ENCODE measurements around the gene ABI3BP.

ABI3BP gene

GRCh38 chr3:100932491-100932890 lies 60.7 kb downstream of the ABI3BP start:
- no peaks in the 10 kb centered on the region for H3K27me3 ChIP-seq (ENCODE audit: control insufficient read depth, insufficient read depth, low read length)
- no peaks in the 10 kb centered on the region for H3K4me1 ChIP-seq (ENCODE audit: control insufficient read depth, insufficient read depth, low read length)
- no peak overlapping the region for H3K4me3 ChIP-seq (ENCODE audit: low read length)
- H3K9me3 ChIP-seq (ENCODE audit: control insufficient read depth, low read length): no peaks in the 10 kb centered on the region
- no peak overlapping the region for H3K9ac ChIP-seq (ENCODE audit: low read length)
- H3K36me3 ChIP-seq (ENCODE audit: control insufficient read depth, insufficient read depth, low read length): no peaks in the 10 kb centered on the region

GRCh38 chr3:100928638-100929428 lies 64.4 kb downstream of the ABI3BP start:
- H3K4me1 ChIP-seq (ENCODE audit: control insufficient read depth, insufficient read depth, low read length): no peaks in the 10 kb centered on the region
- no peak overlapping the region for H3K9ac ChIP-seq (ENCODE audit: low read length)
- no peaks in the 10 kb centered on the region for H3K27me3 ChIP-seq (ENCODE audit: control insufficient read depth, insufficient read depth, low read length)
- no peaks in the 10 kb centered on the region for H3K9me3 ChIP-seq (ENCODE audit: control insufficient read depth, low read length)
- no peak overlapping the region for H3K4me3 ChIP-seq (ENCODE audit: low read length)
- H3K36me3 ChIP-seq (ENCODE audit: control insufficient read depth, insufficient read depth, low read length): no peaks in the 10 kb centered on the region

- Histone ChIP-seq H3K9ac (ENCODE audit: low read length) (no peak overlapping the region), H3K27me3 (ENCODE audit: control insufficient read depth, insufficient read depth, low read length) (no peaks in the 10 kb centered on the region), H3K9me3 (ENCODE audit: control insufficient read depth, low read length) (no peaks in the 10 kb centered on the region), H3K4me1 (ENCODE audit: control insufficient read depth, insufficient read depth, low read length) (no peaks in the 10 kb centered on the region), H3K4me3 (ENCODE audit: low read length) (no peak overlapping the region), H3K36me3 (ENCODE audit: control insufficient read depth, insufficient read depth, low read length) (no peaks in the 10 kb centered on the region)
Measured at GRCh38 chr3:100927775-100928174, 65.4 kb downstream of the ABI3BP start.

GRCh38 chr3:100915706-100916495 lies 77.3 kb downstream of the ABI3BP start:
- no peaks in the 10 kb centered on the region for H3K9me3 ChIP-seq (ENCODE audit: control insufficient read depth, low read length)
- no peaks in the 10 kb centered on the region for H3K27me3 ChIP-seq (ENCODE audit: control insufficient read depth, insufficient read depth, low read length)
- peaks cover 19% of the 10 kb centered on the region for H3K4me1 ChIP-seq (ENCODE audit: control insufficient read depth, insufficient read depth, low read length)
- H3K9ac ChIP-seq (ENCODE audit: low read length): no peak overlapping the region
- H3K36me3 ChIP-seq (ENCODE audit: control insufficient read depth, insufficient read depth, low read length): no peaks in the 10 kb centered on the region
- H3K4me3 ChIP-seq (ENCODE audit: low read length): no peak overlapping the region

- no peaks in the 10 kb centered on the region for H3K9me3 ChIP-seq (ENCODE audit: control insufficient read depth, low read length)
- no peak overlapping the region for H3K4me3 ChIP-seq (ENCODE audit: low read length)
- H3K4me1 ChIP-seq (ENCODE audit: control insufficient read depth, insufficient read depth, low read length): peaks cover 19% of the 10 kb centered on the region
- H3K36me3 ChIP-seq (ENCODE audit: control insufficient read depth, insufficient read depth, low read length): no peaks in the 10 kb centered on the region
- no peaks in the 10 kb centered on the region for H3K27me3 ChIP-seq (ENCODE audit: control insufficient read depth, insufficient read depth, low read length)
- H3K9ac ChIP-seq (ENCODE audit: low read length): no peak overlapping the region
Measured at GRCh38 chr3:100913870-100914648, 79.2 kb downstream of the ABI3BP start.

GRCh38 chr3:100912976-100913545 lies 80.2 kb downstream of the ABI3BP start:
- H3K4me3 ChIP-seq (ENCODE audit: low read length): no peak overlapping the region
- no peaks in the 10 kb centered on the region for H3K27me3 ChIP-seq (ENCODE audit: control insufficient read depth, insufficient read depth, low read length)
- H3K9me3 ChIP-seq (ENCODE audit: control insufficient read depth, low read length): no peaks in the 10 kb centered on the region
- peaks cover 19% of the 10 kb centered on the region for H3K4me1 ChIP-seq (ENCODE audit: control insufficient read depth, insufficient read depth, low read length)
- no peak overlapping the region for H3K9ac ChIP-seq (ENCODE audit: low read length)
- H3K36me3 ChIP-seq (ENCODE audit: control insufficient read depth, insufficient read depth, low read length): no peaks in the 10 kb centered on the region

- H3K9ac ChIP-seq (ENCODE audit: low read length): no peak overlapping the region
- H3K36me3 ChIP-seq (ENCODE audit: control insufficient read depth, insufficient read depth, low read length): no peaks in the 10 kb centered on the region
- H3K4me3 ChIP-seq (ENCODE audit: low read length): no peak overlapping the region
- no peaks in the 10 kb centered on the region for H3K27me3 ChIP-seq (ENCODE audit: control insufficient read depth, insufficient read depth, low read length)
- H3K4me1 ChIP-seq (ENCODE audit: control insufficient read depth, insufficient read depth, low read length): peaks cover 19% of the 10 kb centered on the region
- no peaks in the 10 kb centered on the region for H3K9me3 ChIP-seq (ENCODE audit: control insufficient read depth, low read length)
Measured at GRCh38 chr3:100912571-100912970, 80.7 kb downstream of the ABI3BP start.

- H3K9ac ChIP-seq (ENCODE audit: low read length): no peak overlapping the region
- H3K36me3 ChIP-seq (ENCODE audit: control insufficient read depth, insufficient read depth, low read length): no peaks in the 10 kb centered on the region
- H3K4me3 ChIP-seq (ENCODE audit: low read length): no peak overlapping the region
- H3K4me1 ChIP-seq (ENCODE audit: control insufficient read depth, insufficient read depth, low read length): peaks cover 18% of the 10 kb centered on the region
- H3K9me3 ChIP-seq (ENCODE audit: control insufficient read depth, low read length): no peaks in the 10 kb centered on the region
- no peaks in the 10 kb centered on the region for H3K27me3 ChIP-seq (ENCODE audit: control insufficient read depth, insufficient read depth, low read length)
Measured at GRCh38 chr3:100911956-100912355, 81.3 kb downstream of the ABI3BP start.

- Histone ChIP-seq H3K27me3 (ENCODE audit: control insufficient read depth, insufficient read depth, low read length) (no peaks in the 10 kb centered on the region), H3K4me3 (ENCODE audit: low read length) (no peak overlapping the region), H3K9ac (ENCODE audit: low read length) (no peak overlapping the region), H3K36me3 (ENCODE audit: control insufficient read depth, insufficient read depth, low read length) (no peaks in the 10 kb centered on the region), H3K9me3 (ENCODE audit: control insufficient read depth, low read length) (no peaks in the 10 kb centered on the region), H3K4me1 (ENCODE audit: control insufficient read depth, insufficient read depth, low read length) (peaks cover 10% of the 10 kb centered on the region)
Measured at GRCh38 chr3:100910986-100911385, 82.2 kb downstream of the ABI3BP start.

- no peak overlapping the region for H3K9ac ChIP-seq (ENCODE audit: low read length)
- H3K9me3 ChIP-seq (ENCODE audit: control insufficient read depth, low read length): no peaks in the 10 kb centered on the region
- H3K36me3 ChIP-seq (ENCODE audit: control insufficient read depth, insufficient read depth, low read length): no peaks in the 10 kb centered on the region
- H3K27me3 ChIP-seq (ENCODE audit: control insufficient read depth, insufficient read depth, low read length): no peaks in the 10 kb centered on the region
- no peak overlapping the region for H3K4me3 ChIP-seq (ENCODE audit: low read length)
- peaks cover 16% of the 10 kb centered on the region for H3K4me1 ChIP-seq (ENCODE audit: control insufficient read depth, insufficient read depth, low read length)
Measured at GRCh38 chr3:100902572-100902971, 90.6 kb downstream of the ABI3BP start.

GRCh38 chr3:100900671-100901335 lies 92.4 kb downstream of the ABI3BP start:
- Histone ChIP-seq H3K4me3 (ENCODE audit: low read length) (no peak overlapping the region), H3K9ac (ENCODE audit: low read length) (no peak overlapping the region), H3K27me3 (ENCODE audit: control insufficient read depth, insufficient read depth, low read length) (no peaks in the 10 kb centered on the region), H3K36me3 (ENCODE audit: control insufficient read depth, insufficient read depth, low read length) (no peaks in the 10 kb centered on the region), H3K9me3 (ENCODE audit: control insufficient read depth, low read length) (no peaks in the 10 kb centered on the region), H3K4me1 (ENCODE audit: control insufficient read depth, insufficient read depth, low read length) (peaks cover 16% of the 10 kb centered on the region)
